PC-9 (cell line): ENCODE results near the gene TTBK1. TPM values are rescaled to one million over a fixed set of nuclear protein-coding genes. Genes with fewer than 3 reads are reported as not detected.

Experiments used
- BruUV-seq: library from RNA; stranded (reverse); fragments of 400-500 nt; replicated peaks from 2 replicates; lab custom pipeline; 2021; lab: Mats Ljungman, UMichigan
- CTCF ChIA-PET: fragments of 300-600 bp; sonication (Branson Sonifier 250); formaldehyde crosslinking; loops from one replicate; lab custom pipeline; 2022; ENCODE audit warnings: antibody characterized with exemption; lab: Charles Lee
- POLR2A ChIA-PET: fragments of 300-600 bp; sonication (Branson Sonifier 250); formaldehyde crosslinking; loops from one replicate; lab custom pipeline; 2022; ENCODE audit warnings: antibody characterized with exemption; ENCODE audit not compliant: unreplicated experiment; lab: Charles Lee
- DNase-seq, 2 experiments: peaks; one replicate each; pipeline versions ENCODE4 v3.0.0 to v3.0.0-alpha.2; 2015 to 2022; ENCODE audit warnings: mixed read lengths in 1 of 2
- H2AFZ ChIP-seq: fragments of 200-600 bp; sonication (generic); 2 replicates; pipeline ENCODE4 v1.8.1; 2017; ENCODE audit warnings: antibody characterized with exemption
- H3F3A ChIP-seq: fragments of 200-600 bp; sonication (generic); 2 replicates; pipeline ENCODE4 v1.8.1; 2017; ENCODE audit warnings: antibody characterized with exemption, mild to moderate bottlenecking, low read depth; ENCODE audit not compliant: insufficient read depth
- H3K27ac ChIP-seq: fragments of 200-600 bp; sonication (generic); 2 replicates; pipeline ENCODE4 v1.6.1; 2016; ENCODE audit warnings: mixed run types
- H3K27me3 ChIP-seq: fragments of 200-600 bp; sonication (generic); 2 replicates; pipeline ENCODE4 v1.6.1; 2016; ENCODE audit warnings: low read depth, mixed run types; ENCODE audit not compliant: insufficient read depth
- H3K36me3 ChIP-seq: fragments of 200-600 bp; sonication (generic); 2 replicates; pipeline ENCODE4 v1.6.1; 2016; ENCODE audit warnings: low read depth, mixed run types
- H3K4me1 ChIP-seq: fragments of 200-600 bp; sonication (generic); replicated peaks from 2 replicates; pipeline ENCODE4 v1.6.1; 2016; ENCODE audit warnings: mixed run types; ENCODE audit not compliant: insufficient read depth
- H3K4me2 ChIP-seq: fragments of 200-600 bp; sonication (generic); 2 replicates; pipeline ENCODE4 v1.6.1; 2017; ENCODE audit warnings: mixed run types
- H3K4me3 ChIP-seq: fragments of 200-600 bp; sonication (generic); 2 replicates; pipeline ENCODE4 v1.6.1; 2016; ENCODE audit warnings: mixed run types
- H3K79me2 ChIP-seq: fragments of 200-600 bp; sonication (generic); 2 replicates; pipeline ENCODE4 v1.6.1; 2017; ENCODE audit warnings: low read depth, mixed run types
- H3K9me2 ChIP-seq: fragments of 200-600 bp; sonication (generic); 2 replicates; pipeline ENCODE4 v1.8.1; 2017; ENCODE audit warnings: mild to moderate bottlenecking; ENCODE audit not compliant: insufficient read depth
- H3K9me3 ChIP-seq: fragments of 200-600 bp; sonication (generic); 2 replicates; pipeline ENCODE4 v1.8.1; 2016; ENCODE audit warnings: low read depth; ENCODE audit not compliant: insufficient read depth
- H4K20me1 ChIP-seq: fragments of 200-600 bp; sonication (generic); 2 replicates; pipeline ENCODE4 v1.8.1; 2017; ENCODE audit not compliant: insufficient read depth
- EZH2 ChIP-seq: fragments of 200-600 bp; sonication (generic); IDR thresholded peaks from 2 replicates; pipeline ENCODE4 v1.8.0; 2017; ENCODE audit warnings: antibody characterized with exemption, low read depth
- intact Hi-C: fragments of 100-400 bp; cut with micrococcal nuclease; formaldehyde crosslinking; loops from one replicate; pipeline ENCODE4 v1.10.0; 2022; ENCODE audit not compliant: unreplicated experiment
- total RNA-seq: library from RNA; stranded (reverse); gene quantifications from 2 replicates; pipeline ENCODE4 v1.2.3, GENCODE V29; 2021
- TF ChIP-seq, protein P1 (sequence below): fragments of 200-600 bp; sonication (generic); conservative IDR thresholded peaks from 2 replicates; pipeline ENCODE4 v1.6.1; 2017; ENCODE audit warnings: mixed run types, antibody characterized with exemption, mild to moderate bottlenecking, moderate library complexity

Gene TTBK1
- total RNA-seq, 1 experiment from 2014 or later, result 0.07 TPM

- no peaks in the 10 kb centered on the region for H3K27me3 ChIP-seq
- no peaks in the 10 kb centered on the region for H3K4me1 ChIP-seq
- H3K79me2 ChIP-seq, result no peaks in the 10 kb centered on the region
- CTCF ChIA-PET, result no interaction called here
- BruUV-seq, result no TSS peak
- H2AFZ ChIP-seq, result no peak overlapping the region
- no peak overlapping the region for H3K27ac ChIP-seq
- no peak for DNase-seq
- intact Hi-C loops, result no loop called here
- H3F3A ChIP-seq, result no peaks in the 10 kb centered on the region
- POLR2A ChIA-PET, result interaction anchor here (0.5 kb wide), 1 partner anchor 98 kb away, joined by 6 read pairs; the partner anchor contains the start of gene ZNF318
- TF ChIP-seq, protein P1, sequence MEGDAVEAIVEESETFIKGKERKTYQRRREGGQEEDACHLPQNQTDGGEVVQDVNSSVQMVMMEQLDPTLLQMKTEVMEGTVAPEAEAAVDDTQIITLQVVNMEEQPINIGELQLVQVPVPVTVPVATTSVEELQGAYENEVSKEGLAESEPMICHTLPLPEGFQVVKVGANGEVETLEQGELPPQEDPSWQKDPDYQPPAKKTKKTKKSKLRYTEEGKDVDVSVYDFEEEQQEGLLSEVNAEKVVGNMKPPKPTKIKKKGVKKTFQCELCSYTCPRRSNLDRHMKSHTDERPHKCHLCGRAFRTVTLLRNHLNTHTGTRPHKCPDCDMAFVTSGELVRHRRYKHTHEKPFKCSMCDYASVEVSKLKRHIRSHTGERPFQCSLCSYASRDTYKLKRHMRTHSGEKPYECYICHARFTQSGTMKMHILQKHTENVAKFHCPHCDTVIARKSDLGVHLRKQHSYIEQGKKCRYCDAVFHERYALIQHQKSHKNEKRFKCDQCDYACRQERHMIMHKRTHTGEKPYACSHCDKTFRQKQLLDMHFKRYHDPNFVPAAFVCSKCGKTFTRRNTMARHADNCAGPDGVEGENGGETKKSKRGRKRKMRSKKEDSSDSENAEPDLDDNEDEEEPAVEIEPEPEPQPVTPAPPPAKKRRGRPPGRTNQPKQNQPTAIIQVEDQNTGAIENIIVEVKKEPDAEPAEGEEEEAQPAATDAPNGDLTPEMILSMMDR, result no peak
- no peak for TF ChIP-seq EZH2
- H4K20me1 ChIP-seq, result no peaks in the 10 kb centered on the region
- no peak overlapping the region for H3K4me3 ChIP-seq
- no peaks in the 10 kb centered on the region for H3K9me3 ChIP-seq
- no peaks in the 10 kb centered on the region for H3K36me3 ChIP-seq
- no peaks in the 10 kb centered on the region for H3K9me2 ChIP-seq
- H3K4me2 ChIP-seq, result no peak overlapping the region
Observed at GRCh38 chr6:43271103-43271815, 28.0 kb downstream of the TTBK1 start.

DNA sequence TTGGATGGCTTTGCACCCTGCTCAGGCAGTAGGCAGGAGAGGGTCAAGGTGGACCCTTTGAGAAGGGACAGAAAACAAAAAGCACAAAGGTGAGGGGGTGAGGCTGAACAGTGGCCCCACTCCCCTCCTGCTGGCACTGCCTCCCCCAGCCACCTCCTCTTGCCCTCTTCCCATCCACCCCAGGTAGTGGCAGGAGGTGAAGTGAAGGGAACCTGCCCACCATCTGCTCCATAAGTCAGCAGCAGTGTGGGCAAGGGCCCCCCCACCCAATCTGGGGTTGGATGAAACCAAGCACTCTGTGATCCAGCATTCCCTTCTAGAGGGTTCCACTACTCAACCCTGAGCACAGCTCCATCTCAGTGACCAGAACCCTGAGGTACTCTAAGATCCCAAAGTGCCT lies 28.7 kb downstream of the TTBK1 start:
- no peaks in the 10 kb centered on the region for H3K36me3 ChIP-seq
- no peaks in the 10 kb centered on the region for H4K20me1 ChIP-seq
- H2AFZ ChIP-seq, result no peak overlapping the region
- H3K9me2 ChIP-seq, result no peaks in the 10 kb centered on the region
- H3K4me2 ChIP-seq, result no peak overlapping the region
- POLR2A ChIA-PET, result no interaction called here
- no peaks in the 10 kb centered on the region for H3K27me3 ChIP-seq
- H3K9me3 ChIP-seq, result no peaks in the 10 kb centered on the region
- no peak for DNase-seq
- no peaks in the 10 kb centered on the region for H3F3A ChIP-seq
- no peaks in the 10 kb centered on the region for H3K4me1 ChIP-seq
- CTCF ChIA-PET, result no interaction called here
- no peak overlapping the region for H3K4me3 ChIP-seq
- TF ChIP-seq, protein P1, result no peak
- no peak for TF ChIP-seq EZH2
- no TSS peak for BruUV-seq
- no peaks in the 10 kb centered on the region for H3K79me2 ChIP-seq
- intact Hi-C loops, result no loop called here
- no peak overlapping the region for H3K27ac ChIP-seq

GRCh38 chr6:43273707-43274106 lies 30.4 kb downstream of the TTBK1 start:
- ChIA-PET CTCF (no interaction called here), POLR2A (no interaction called here)
- no TSS peak for BruUV-seq
- no peak for DNase-seq
- no peaks in the 10 kb centered on the region for H3K4me1 ChIP-seq
- intact Hi-C loops, result no loop called here
- H3K9me2 ChIP-seq, result no peaks in the 10 kb centered on the region
- H4K20me1 ChIP-seq, result no peaks in the 10 kb centered on the region
- H3K27ac ChIP-seq, result no peak overlapping the region
- H3K9me3 ChIP-seq, result no peaks in the 10 kb centered on the region
- no peak overlapping the region for H2AFZ ChIP-seq
- H3K27me3 ChIP-seq, result no peaks in the 10 kb centered on the region
- H3F3A ChIP-seq, result no peaks in the 10 kb centered on the region
- no peaks in the 10 kb centered on the region for H3K36me3 ChIP-seq
- H3K79me2 ChIP-seq, result no peaks in the 10 kb centered on the region
- H3K4me3 ChIP-seq, result no peak overlapping the region
- no peak overlapping the region for H3K4me2 ChIP-seq
- TF ChIP-seq, protein P1, result no peak
- no peak for TF ChIP-seq EZH2
